ENCODE results near the gene GALNT6.
A peak's percentile ranks its signal among the peaks of the same experiment; 100 is the strongest.

Gene GALNT6

GRCh38 chr12:51388069-51388799 lies 3.0 kb downstream of the GALNT6 start:
- no peak for DNase-seq (ENCODE audit: low read depth)
- H3K4me3 ChIP-seq (ENCODE audit: low read depth, low read length), result no peak overlapping the region

DNA sequence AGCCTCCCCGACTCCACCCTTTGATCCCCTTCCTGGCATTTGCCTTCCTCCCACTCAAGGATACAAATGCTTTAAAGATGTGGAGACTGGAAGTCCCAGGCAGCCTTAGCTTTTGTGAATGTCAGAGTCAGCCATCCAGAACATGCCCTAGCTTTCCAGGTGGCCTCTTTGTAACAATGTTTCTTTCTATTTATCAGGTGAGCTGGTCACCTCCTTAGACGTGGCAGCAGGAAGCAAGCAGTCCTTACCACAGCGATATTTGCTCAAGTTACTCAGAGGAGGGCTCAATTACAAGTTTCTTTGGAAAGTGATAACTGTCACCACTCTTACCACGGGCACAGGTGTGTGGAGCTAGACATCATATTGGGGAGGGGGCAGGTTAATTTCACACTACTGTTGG lies 4.9 kb downstream of the GALNT6 start:
- DNase-seq (ENCODE audit: low read depth), result no peak
- no peak overlapping the region for H3K4me3 ChIP-seq (ENCODE audit: low read depth, low read length)

- no peak for DNase-seq (ENCODE audit: low read depth)
These were observed 7.8 kb downstream of the GALNT6 start for GRCh38 chr12:51383269-51383905.

DNA sequence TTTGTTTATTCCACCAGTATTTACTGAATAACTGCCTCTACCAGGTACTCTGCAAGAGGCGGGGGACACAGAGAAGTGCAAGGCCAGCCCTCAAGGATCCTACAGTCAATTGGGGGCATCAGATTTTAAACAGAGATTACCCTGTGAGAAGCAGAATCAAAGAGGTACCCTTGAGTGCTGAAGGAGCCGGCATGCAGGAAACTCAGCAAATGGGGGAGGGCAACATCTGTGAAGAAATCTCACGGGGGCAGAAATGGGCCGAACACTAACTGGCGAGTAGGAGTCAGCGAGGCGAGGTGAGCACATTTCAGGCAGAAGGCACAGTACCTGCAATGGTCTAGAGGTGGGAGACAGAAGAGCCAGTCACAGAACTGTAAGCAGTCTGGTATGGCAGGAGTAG lies 9.0 kb downstream of the GALNT6 start:
- DNase-seq (ENCODE audit: low read depth), result no peak
- no peak overlapping the region for H3K4me3 ChIP-seq (ENCODE audit: low read depth, low read length)

More at GRCh38 chr12:51383269-51383905, 7.8 kb downstream of the GALNT6 start:
- H3K4me3 ChIP-seq (ENCODE audit: low read depth, low read length), result no peak overlapping the region

DNA sequence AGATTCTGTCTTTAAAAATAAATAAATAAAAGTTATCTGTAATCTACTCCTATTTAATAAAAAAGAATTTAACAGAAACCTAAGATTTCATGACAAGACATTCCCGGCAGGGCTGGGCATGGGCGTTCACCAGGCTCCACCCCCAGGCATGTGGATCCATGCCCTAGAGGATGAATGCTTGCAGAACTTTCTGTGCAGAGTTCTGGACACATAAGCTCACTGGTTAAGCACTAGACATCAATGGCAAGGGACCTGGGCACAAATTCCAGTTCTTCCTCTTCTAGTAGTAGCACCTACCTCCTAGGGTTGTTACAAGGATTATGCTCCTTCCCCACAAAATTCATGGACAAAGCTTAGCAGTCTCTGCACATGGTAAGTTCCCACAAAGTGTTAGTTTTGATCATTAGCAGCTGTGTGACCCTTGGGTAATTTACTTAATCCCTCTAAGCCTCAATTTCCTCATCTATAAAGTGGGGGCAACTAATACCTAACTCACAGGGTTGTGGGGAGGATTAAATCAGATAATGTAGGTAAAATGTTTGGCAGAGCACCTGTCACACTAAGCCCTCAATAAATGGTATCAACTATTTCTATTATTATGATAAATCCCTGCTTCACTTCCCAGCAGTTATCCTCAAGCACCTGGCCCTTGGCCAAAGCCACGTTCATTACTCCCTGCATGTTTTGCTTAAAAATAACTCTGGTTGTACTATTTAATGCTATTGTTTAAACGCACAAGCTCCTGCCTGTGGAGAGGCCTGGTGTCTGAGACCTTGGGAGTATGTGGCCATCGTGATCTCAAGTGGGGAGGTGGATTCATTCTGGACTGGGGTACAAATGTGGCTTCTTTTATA lies 9.8 kb downstream of the GALNT6 start:
- DNase-seq (ENCODE audit: low read depth), result no peak

GRCh38 chr12:51379571-51379970 lies 11.6 kb downstream of the GALNT6 start:
- no peak overlapping the region for H3K4me3 ChIP-seq (ENCODE audit: low read depth, low read length)
- no peak for DNase-seq (ENCODE audit: low read depth)

More for the DNA sequence above, 9.8 kb downstream of the GALNT6 start:
- no peak overlapping the region for H3K4me3 ChIP-seq (ENCODE audit: low read depth, low read length)

DNA sequence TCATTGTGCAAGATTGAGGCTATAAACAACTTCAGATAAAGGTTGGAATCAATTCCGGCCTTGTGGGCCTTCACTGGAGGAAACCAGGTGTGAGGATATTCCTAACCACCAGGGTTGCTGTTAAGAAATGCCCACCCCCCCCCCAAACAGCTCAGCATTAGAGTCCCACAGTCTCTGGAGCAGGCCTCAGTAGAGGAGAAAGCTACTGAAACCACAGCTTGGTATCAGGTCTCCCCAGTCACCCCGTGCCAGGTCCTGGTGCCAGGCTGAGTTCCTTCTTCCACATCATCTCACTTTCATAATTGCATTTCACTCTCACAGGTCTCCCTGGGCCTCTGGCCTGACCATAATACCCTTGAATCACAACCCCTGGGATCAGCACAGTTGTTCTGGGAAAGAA lies 12.5 kb downstream of the GALNT6 start:
- H3K4me3 ChIP-seq (ENCODE audit: low read depth, low read length), result no peak overlapping the region
- DNase-seq (ENCODE audit: low read depth), result no peak

DNA sequence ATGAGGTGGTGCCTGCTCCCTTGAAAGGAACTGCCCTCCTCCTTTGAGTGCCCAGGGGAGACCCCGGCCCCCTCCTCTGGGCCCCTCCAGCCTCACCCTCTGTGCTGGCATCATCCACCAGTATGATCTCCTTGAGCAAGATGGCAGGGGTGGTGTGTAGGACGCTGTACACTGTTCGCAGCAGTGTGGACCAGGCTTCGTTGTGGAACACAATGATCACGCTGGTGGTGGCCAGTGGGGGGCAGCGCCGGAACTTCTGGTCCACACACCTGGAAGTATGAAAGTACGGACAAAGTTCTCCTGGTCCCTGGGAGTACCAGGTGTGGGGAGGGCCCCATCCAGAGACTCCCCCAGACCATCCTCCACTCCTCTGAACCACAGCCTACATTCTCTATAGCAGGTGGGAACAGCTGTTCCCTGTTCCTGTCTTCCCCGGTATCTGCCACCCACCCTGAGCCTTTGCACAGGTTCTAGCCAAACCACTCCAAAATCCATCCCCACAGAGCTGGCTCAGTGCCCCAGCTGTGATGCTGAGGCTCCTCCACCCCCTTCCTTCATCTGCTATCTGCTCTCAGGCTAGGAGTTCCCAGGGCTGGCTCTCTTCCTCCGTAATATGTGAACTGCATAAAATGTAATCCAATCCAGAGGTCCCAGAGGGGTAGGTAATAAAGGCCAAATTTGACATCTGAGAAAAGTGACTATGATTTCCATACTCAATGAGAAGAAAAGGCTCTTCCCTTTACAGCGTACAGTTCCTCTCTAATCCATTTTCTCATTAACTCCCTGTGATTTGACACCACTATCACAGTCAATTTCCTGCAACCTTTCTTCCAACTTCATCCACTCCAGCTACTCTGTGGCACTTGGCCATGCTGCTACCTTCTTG lies 13.9 kb downstream of the GALNT6 start:
- no peak for DNase-seq (ENCODE audit: low read depth)
- H3K4me3 ChIP-seq (ENCODE audit: low read depth, low read length), result no peak overlapping the region

DNA sequence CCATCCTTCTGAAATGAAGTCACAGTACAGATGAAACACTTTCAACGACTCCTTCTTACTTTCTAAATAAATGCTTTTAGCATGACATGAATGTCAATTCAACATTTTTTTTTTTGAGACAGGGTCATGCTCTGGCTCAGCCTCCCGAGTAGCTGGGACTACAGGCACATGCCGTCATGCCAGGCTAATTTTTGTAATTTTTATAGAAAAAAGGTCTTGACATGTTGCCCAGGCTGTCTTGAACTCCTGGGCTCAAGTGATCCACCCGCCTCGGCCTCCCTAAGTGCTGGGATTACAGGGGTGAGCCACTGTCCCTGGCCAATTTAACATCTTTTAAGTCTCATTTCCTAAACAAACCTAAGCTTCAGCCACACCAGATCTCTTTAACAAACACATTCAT lies 16.4 kb downstream of the GALNT6 start:
- no peak for DNase-seq (ENCODE audit: low read depth)
- H3K4me3 ChIP-seq (ENCODE audit: low read depth, low read length), result no peak overlapping the region

GRCh38 chr12:51374361-51374760 lies 16.8 kb downstream of the GALNT6 start:
- no peak for DNase-seq (ENCODE audit: low read depth)

GRCh38 chr12:51373187-51373586 lies 18.0 kb downstream of the GALNT6 start:
- DNase-seq (ENCODE audit: low read depth), result no peak
- no peak overlapping the region for H3K4me3 ChIP-seq (ENCODE audit: low read depth, low read length)

More at GRCh38 chr12:51374361-51374760, 16.8 kb downstream of the GALNT6 start:
- no peak overlapping the region for H3K4me3 ChIP-seq (ENCODE audit: low read depth, low read length)

GRCh38 chr12:51372021-51372420 lies 19.2 kb downstream of the GALNT6 start:
- H3K4me3 ChIP-seq (ENCODE audit: low read depth, low read length), result no peak overlapping the region
- no peak for DNase-seq (ENCODE audit: low read depth)

DNA sequence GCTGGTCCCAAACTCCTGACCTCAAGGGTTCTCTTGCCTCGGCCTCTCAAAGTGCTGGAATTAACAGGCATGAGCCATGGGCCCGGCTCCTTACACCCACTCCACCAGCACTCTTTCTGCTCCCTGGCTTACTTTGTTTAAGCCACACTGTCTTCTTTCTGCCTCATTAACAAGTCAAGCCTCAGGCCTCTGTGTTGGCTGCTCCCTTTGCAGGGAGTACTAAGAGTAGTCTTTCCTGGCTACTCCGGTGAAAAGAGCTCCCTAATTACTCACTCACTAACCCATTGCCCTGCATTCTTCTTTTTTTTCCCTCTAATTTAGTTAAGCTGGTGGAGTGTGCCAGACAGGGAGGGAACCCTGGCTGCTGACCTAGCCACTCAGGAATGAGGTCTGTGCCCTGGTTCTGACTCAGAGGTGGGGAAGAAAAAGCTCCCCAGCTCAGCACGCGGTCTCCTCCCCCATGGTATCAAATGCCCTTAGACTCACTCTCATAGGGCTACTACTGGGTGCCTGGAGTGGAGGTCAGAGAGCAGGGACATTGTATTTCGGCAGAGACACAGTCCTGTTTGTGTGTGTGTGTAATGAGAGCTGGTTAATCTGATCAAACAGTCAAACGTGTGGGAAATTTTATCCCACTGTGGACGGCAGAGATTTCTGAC lies 19.8 kb downstream of the GALNT6 start:
- DNase-seq (ENCODE audit: low read depth), result peak; percentile 92
- no peak overlapping the region for H3K4me3 ChIP-seq (ENCODE audit: low read depth, low read length)

DNA sequence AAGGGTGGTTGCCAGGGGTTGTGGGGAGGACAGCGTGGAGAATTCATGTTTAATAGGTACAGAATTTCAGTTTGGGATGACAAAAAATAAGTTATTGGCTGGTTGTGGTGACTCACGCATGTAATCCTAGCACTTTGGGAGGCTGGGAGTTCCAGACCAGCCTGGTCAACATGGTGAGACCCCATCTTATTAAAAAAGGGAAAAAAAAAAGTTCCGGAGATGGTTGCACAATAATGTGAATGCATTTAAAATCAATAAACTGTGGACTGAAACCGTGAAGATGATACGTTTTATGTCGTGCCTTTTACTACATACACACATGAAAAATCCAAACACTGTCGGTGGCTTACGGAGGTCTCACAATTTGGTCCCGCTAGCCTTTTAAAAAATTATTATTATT lies 20.5 kb downstream of the GALNT6 start:
- no peak overlapping the region for H3K4me3 ChIP-seq (ENCODE audit: low read depth, low read length)

DNA sequence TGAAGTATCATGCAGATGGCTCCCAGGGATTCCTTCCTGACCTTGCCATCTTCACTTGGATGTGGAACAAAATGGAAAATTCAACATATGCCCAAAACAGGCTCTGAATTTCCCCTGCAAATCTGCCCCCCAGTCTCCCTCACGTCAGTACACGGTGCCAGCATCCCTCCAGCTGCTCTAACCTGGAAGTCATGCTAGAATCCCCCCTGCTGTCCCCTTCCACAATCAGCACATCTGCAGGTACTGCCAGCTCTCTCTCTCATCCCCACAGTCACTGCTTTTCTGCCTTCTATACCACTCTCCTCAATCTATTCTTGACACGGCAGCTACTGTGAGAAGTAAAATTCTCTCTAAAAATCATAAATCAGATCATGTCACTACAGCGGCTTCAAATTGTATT lies 21.6 kb downstream of the GALNT6 start:
- H3K4me3 ChIP-seq (ENCODE audit: low read depth, low read length), result no peak overlapping the region
- DNase-seq (ENCODE audit: low read depth), result no peak

More for the DNA sequence above, 20.5 kb downstream of the GALNT6 start:
- no peak for DNase-seq (ENCODE audit: low read depth)

GRCh38 chr12:51368640-51369517 lies 22.3 kb downstream of the GALNT6 start:
- no peak overlapping the region for H3K4me3 ChIP-seq (ENCODE audit: low read depth, low read length)
- DNase-seq (ENCODE audit: low read depth), result no peak

DNA sequence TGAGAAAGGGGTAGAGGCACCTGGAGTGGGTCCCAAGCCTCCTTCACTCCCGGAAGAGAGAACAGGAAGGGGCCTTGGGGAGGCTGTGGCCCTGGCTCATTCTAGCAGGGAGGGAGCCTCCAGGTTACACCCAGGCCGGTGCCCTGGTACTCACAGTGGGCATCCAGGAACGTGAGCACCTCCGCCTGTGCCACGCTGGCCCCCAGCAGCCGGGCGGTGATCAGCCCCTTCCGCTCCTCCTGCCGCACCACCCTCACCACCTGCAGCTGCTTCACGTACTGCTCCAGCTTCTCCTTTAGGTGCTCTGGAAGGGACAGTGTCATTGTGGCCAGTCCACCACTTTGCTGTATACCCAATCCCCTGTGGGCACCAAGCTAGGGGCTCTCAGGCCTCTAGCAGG lies 25.9 kb downstream of the GALNT6 start:
- H3K4me3 ChIP-seq (ENCODE audit: low read depth, low read length), result no peak overlapping the region

DNA sequence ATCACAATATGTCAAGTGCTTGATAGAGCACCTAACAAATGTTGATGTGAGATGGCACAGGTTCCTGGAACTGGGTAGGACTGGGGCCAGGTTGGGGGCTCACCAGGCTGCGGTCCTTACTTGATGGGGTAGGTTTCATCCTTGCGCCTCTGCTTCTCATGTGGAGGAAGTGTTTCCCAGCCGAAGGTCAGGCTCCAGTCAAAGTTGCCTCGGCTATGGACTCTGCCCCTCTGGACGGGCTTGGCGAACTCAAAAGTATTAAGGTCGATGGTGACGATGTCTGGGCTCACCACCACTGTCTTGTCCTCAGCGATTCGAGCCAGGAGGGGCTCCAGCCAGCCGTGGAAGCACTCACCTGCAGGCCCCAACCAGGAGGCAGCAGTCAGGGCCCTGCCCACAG lies 27.2 kb downstream of the GALNT6 start:
- no peak overlapping the region for H3K4me3 ChIP-seq (ENCODE audit: low read depth, low read length)
- no peak for DNase-seq (ENCODE audit: low read depth)

More for the DNA sequence above, 25.9 kb downstream of the GALNT6 start:
- DNase-seq (ENCODE audit: low read depth), result no peak
